ENCODE results near the gene MRPL48. TPM values are rescaled to one million over a fixed set of nuclear protein-coding genes. Genes with fewer than 3 reads are reported as not detected.
A peak's percentile ranks its signal among the peaks of the same experiment; 100 is the strongest.
"Not testable (repeated sequence)": the region's sequence is repeated elsewhere in the genome, so short reads cannot be mapped to it uniquely, and the experiment has no call there.

MRPL48 gene
- total RNA-seq, 1 experiment from 2014 or later, result 44.3 TPM

GRCh38 chr11:73762732-73763131, 24.9 kb upstream of the MRPL48 start:
- DNase-seq (ENCODE audit: low read depth), result no peak
- in situ Hi-C loops (cut with HindIII; ENCODE audit: low pct_unique_long_range_greater_than_20kb, low sequenced_read_pairs), result no loop called here

GRCh38 chr11:73766763-73767162, 20.9 kb upstream of the MRPL48 start:
- in situ Hi-C loops (cut with HindIII; ENCODE audit: low pct_unique_long_range_greater_than_20kb, low sequenced_read_pairs), result no loop called here
- no peak for DNase-seq (ENCODE audit: low read depth)

DNA sequence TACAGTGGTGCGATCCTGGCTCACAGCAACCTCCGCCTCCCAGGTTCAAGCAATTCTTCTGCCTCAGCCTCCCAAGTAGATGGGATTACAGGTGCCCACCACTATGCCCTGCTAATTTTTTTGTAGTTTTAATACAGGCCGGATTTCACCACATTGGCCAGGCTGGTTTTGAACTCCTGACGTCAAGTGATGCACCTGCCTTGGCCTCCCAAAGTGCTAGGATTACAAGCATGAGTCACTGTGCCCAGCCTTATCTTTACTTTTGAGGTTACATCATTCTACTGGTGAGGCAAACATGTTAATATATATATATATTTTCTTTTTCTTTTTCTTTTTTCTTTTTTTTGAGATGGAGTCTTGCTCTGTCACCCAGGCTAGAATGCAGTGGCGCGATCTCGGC, 16.9 kb upstream of the MRPL48 start:
- DNase-seq (ENCODE audit: low read depth); in situ Hi-C loops (cut with HindIII; ENCODE audit: low pct_unique_long_range_greater_than_20kb, low sequenced_read_pairs): not testable (repeated sequence)

DNA sequence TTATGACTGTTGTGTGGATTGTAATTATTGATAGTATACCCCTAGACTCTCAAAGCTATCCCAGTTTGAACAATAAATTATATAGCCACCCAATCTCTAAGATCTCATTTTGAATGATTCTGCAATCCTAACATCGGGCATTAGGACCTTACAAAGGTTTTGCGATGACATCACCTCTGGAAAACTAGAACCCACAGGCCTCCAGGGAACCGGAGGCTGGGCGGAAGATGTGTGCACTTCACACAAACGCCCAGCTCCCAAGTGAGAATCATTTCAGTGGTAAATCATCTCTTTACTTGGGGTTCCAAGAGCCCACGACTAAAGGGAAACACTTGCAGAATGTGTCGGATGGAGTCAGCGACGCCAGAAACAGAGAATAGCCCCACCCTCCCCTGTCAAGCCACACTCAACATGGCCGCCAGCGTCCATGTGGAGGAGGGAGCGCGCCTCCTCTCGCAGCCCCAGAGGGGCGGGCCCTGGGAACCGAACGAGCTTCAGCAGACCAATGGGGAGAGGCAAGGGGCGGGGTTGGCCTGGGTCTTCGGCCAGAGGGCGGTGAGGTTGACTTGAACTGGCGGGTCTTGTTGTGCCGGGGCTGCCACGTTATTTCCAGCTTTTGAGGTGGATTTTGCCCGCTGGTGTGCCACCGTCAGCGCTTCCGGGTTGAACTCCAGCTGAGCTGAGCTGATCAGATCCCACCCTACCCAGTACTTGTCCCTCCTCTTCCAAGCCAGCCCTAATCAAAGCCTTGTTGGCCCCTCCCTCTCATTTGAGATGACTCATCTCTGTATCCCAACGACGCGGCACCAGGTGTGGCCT, 8.4 kb upstream of the MRPL48 start:
- in situ Hi-C loops (cut with HindIII; ENCODE audit: low pct_unique_long_range_greater_than_20kb, low sequenced_read_pairs), result no loop called here
- DNase-seq (ENCODE audit: low read depth), result peak; percentile 98

- in situ Hi-C loops (cut with HindIII; ENCODE audit: low pct_unique_long_range_greater_than_20kb, low sequenced_read_pairs), result no loop called here
- no peak for DNase-seq (ENCODE audit: low read depth)
Observed at GRCh38 chr11:73781303-73781702, 6.4 kb upstream of the MRPL48 start.

DNA sequence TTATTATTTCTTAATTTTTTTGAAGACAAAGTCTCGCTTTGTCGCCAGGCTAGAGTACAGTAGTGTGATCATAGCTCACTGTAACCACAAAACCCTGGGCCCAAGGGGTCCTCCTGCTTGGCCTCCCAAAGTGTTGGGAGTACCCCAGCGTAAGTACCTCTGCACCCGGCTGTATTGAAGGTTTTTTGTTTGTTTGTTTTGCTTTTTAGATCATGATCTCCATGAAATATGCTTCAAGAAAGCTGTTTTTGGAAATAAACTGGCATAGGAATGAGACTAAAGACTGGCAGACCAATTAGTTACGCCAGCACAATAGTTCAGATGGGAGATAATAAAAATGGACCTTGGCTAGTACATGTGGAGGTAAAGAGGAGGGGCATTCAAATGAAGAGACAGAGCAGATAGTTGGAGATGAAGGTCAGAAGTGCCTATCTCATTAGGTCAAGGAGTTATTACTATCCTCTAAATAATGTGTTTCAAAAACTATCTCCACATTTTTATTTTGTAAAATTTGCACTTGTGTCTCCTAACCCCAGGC, 4.1 kb upstream of the MRPL48 start:
- no peak for DNase-seq (ENCODE audit: low read depth)
- in situ Hi-C loops (cut with HindIII; ENCODE audit: low pct_unique_long_range_greater_than_20kb, low sequenced_read_pairs), result no loop called here

- in situ Hi-C loops (cut with HindIII; ENCODE audit: low pct_unique_long_range_greater_than_20kb, low sequenced_read_pairs), result no loop called here
Observed at GRCh38 chr11:73784080-73784634, 3.5 kb upstream of the MRPL48 start.

GRCh38 chr11:73784734-73785133, 2.9 kb upstream of the MRPL48 start:
- in situ Hi-C loops (cut with HindIII; ENCODE audit: low pct_unique_long_range_greater_than_20kb, low sequenced_read_pairs), result no loop called here
- no peak for DNase-seq (ENCODE audit: low read depth)

More at GRCh38 chr11:73784080-73784634, 3.5 kb upstream of the MRPL48 start:
- no peak for DNase-seq (ENCODE audit: low read depth)

DNA sequence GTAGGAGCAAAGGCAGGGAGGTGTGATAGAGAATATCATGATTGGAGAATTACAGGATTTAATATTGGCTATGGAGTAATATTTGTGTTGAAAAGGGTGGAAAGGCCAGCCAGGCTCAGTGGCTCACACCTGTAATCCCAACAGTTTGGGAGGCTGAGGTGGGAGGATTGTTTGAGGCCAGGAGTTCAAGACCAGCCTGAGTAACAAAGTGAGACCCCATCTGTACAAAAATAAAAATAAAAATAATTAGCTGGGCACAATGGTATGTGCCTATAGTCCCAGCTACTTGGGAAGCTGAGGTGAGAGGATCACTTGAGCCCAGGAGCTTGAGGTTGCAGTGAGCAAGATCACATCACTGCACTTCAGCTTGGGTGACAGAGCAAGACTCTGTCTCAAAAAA, 2.2 kb upstream of the MRPL48 start:
- DNase-seq (ENCODE audit: low read depth); in situ Hi-C loops (cut with HindIII; ENCODE audit: low pct_unique_long_range_greater_than_20kb, low sequenced_read_pairs): not testable (repeated sequence)

DNA sequence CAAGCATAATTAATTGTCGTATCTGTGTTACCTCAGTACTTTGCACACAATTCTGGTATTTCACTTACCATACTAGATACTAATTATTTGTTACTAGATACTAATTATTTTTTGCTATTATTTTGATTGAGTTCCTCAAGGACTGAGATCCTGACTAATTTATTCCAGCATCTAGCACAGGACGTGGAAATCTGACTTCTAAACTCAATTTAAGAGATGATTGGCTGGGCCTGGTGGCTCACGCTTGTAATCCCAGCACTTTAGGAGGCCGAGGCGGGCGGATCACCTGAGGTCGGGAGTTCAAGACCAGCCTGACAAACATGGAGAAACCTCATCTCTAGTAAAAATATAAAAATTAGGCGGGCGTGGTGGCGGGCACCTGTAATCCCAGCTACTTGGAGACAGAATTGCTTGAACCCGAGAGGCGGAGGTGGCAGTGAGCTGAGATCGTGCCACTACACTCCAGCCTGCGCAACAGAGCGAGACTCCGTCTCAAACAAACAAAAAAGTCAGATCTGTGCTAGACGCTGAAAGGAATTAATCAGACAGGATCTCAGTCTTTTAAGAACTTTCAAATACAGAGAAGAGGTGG, 527 bp upstream of the MRPL48 start:
- DNase-seq (ENCODE audit: low read depth), result no peak
- in situ Hi-C loops (cut with HindIII; ENCODE audit: low pct_unique_long_range_greater_than_20kb, low sequenced_read_pairs), result no loop called here

DNA sequence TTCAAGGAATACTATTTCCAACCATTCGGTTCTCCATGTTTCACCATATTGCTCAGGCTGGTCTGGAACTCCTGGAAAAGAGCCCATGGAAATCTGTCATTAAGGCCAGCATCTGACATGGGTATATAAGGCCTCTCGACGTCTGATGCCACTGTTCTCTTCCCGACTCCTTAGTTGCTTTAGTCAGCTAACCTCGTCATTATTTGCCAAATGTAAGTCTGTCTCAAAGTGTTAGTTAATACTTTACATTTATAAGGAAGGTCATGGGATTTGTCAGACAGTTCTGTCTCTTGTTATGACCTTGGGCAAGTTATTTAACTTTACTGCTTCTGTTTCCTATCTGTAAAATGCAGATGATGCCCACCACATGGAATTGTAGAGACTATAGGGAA, 1.6 kb downstream of the MRPL48 start:
- DNase-seq (ENCODE audit: low read depth), result no peak
- in situ Hi-C loops (cut with HindIII; ENCODE audit: low pct_unique_long_range_greater_than_20kb, low sequenced_read_pairs), result no loop called here

DNA sequence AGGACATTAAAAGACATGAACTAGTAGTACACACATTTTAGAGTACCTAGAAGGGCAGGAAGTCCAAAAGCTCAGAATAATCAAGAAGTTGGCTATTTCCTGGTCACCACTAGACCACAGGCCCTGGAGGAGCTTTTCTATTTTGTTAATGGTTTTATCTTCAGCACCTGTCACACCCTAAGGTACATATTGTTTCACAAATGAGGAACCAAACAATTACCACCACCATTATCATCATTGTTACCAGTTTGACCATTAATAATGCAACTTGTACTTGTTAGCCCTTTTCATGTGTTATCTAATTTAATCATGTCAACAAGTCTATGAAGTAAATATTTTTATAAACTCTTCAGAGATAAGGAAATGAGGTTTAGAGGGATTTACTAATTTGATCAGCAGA, 4.9 kb downstream of the MRPL48 start:
- no peak for DNase-seq (ENCODE audit: low read depth)
- in situ Hi-C loops (cut with HindIII; ENCODE audit: low pct_unique_long_range_greater_than_20kb, low sequenced_read_pairs), result no loop called here

DNA sequence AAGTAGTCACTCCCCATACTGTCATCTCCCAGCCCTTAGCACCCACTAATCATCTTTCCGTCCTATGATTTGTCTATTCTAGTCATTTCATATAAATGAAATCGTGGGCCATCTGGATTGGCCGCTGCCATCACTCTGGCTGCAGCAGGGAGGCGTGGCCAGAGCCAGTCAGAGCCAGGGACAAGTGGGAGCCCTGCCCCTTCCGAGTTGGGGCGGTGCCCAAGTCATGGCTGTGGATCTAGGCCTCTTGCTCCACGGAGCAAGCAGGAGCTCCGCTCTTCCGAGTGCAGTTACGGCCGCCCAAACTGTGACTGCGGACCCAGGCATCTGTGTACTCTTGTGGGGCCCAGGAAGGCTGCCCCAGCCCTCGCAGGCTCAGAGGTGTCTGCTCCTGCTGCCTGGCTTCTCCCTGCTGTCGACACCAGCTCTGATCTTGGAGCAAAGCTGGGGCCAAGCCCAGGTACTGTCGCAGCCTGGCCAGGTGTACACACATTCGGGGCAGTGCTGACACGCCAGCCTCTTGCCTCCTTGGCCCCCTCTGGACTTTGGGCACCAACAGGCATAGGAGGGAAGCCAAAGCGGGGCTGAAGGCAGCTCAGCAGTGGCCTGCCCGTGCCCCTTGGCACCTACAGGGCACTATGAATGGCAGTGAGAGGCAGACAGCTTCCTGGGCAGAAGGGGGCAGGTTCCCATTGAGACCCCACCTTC, 8.4 kb downstream of the MRPL48 start:
- in situ Hi-C loops (cut with HindIII; ENCODE audit: low pct_unique_long_range_greater_than_20kb, low sequenced_read_pairs), result no loop called here
- DNase-seq (ENCODE audit: low read depth), result peak; percentile 14

GRCh38 chr11:73797457-73797856, 9.8 kb downstream of the MRPL48 start:
- no peak for DNase-seq (ENCODE audit: low read depth)
- in situ Hi-C loops (cut with HindIII; ENCODE audit: low pct_unique_long_range_greater_than_20kb, low sequenced_read_pairs), result no loop called here

- in situ Hi-C loops (cut with HindIII; ENCODE audit: low pct_unique_long_range_greater_than_20kb, low sequenced_read_pairs), result no loop called here
- no peak for DNase-seq (ENCODE audit: low read depth)
Observed at GRCh38 chr11:73800276-73800806, 12.7 kb downstream of the MRPL48 start.

GRCh38 chr11:73801136-73801535, 13.5 kb downstream of the MRPL48 start:
- in situ Hi-C loops (cut with HindIII; ENCODE audit: low pct_unique_long_range_greater_than_20kb, low sequenced_read_pairs), result no loop called here

DNA sequence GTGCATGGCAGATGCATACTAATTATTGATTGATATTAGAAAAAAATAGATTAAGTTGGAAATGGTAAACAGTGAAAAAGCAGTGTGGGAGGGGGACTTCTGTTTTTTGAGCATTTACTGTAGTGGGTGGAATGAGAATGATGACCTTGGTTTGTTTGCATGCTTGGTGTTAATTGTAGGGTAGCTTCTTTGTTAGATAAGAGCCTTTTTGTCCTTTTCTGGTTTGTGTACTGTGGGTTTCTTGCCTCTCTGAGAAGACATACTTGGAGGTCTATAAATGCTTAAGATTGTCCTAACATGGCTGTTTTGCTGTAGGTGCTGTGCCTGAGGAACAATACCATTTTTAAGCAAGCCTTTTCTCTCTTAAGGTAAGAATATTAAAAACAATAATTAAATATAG, 17.0 kb downstream of the MRPL48 start:
- in situ Hi-C loops (cut with HindIII; ENCODE audit: low pct_unique_long_range_greater_than_20kb, low sequenced_read_pairs), result no loop called here
- no peak for DNase-seq (ENCODE audit: low read depth)

More at GRCh38 chr11:73801136-73801535, 13.5 kb downstream of the MRPL48 start:
- DNase-seq (ENCODE audit: low read depth), result no peak

DNA sequence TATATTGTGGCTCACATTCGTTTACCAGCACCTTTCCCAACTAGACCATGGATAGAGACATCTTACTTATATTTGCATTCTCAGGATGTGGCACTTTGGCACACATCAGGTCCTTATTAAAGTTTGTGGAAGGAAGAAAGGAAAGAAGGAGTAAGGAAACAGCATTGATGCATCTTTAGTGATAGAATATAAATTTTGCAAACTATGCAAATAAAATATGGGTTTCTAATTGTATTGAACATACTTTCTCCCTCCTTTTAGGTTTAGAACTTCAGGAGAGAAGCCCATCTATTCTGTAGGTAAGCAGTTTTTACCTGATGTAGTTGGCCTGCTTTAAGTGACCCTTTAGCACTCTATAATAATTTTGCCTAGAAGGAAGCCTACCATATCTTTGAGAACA, 20.4 kb downstream of the MRPL48 start:
- no peak for DNase-seq (ENCODE audit: low read depth)
- in situ Hi-C loops (cut with HindIII; ENCODE audit: low pct_unique_long_range_greater_than_20kb, low sequenced_read_pairs), result no loop called here
